ENCODE measurements around the gene EPRS1. TPM values are rescaled to one million over a fixed set of nuclear protein-coding genes. Genes with fewer than 3 reads are reported as not detected.

Gene EPRS1
- total and polyA plus RNA-seq, 2 of the 13 experiments (the other 11 are each of a cell fraction or from before 2014, with no cell fraction given), result 86.1 to 124 TPM

- 0 out of 2 replicates have a peak, but pooled peaks have one; percentile 35 for TF ChIP-seq E2F1 (CRISPR knock-in tag; IDR thresholded peaks at IDR 0.05)
- peak; percentile 47; the same call in 1 of the 2 replicates for TF ChIP-seq TGIF2 (CRISPR knock-in tag; IDR thresholded peaks at IDR 0.05)
- TF ChIP-seq REPIN1 (CRISPR knock-in tag; IDR thresholded peaks at IDR 0.05; ENCODE audit: borderline replicate concordance, low read depth), result peak; percentile 35; the same call in 1 of the 2 replicates
- no peak for TF ChIP-seq CSRNP2 (CRISPR knock-in tag; conservative IDR thresholded peaks at IDR 0.05; ENCODE audit: low read depth)
- TF ChIP-seq HNRNPK (IDR thresholded peaks at IDR 0.05; ENCODE audit: low read depth, low read length, poor library complexity, severe bottlenecking), result peak; percentile 42
- TF ChIP-seq E2F5 (CRISPR knock-in tag; conservative IDR thresholded peaks at IDR 0.05), result 0 out of 2 replicates have a peak, but pooled peaks have one; percentile 52
- peak; percentile 85 for TF ChIP-seq NRL (CRISPR knock-in tag; IDR thresholded peaks at IDR 0.05; ENCODE audit: borderline replicate concordance)
Observed at GRCh38 chr1:220094016-220094911, 48.0 kb upstream of the EPRS1 start, which contains the start of gene IARS2 (continued).
